NB4 (cell line): ENCODE data around the gene TRABD.

Experiments used
- CTCF ChIP-seq: IDR thresholded peaks from one replicate; pipeline ENCODE4 v1.5.1; 2012; ENCODE audit warnings: low read depth, low read length
- POLR2A ChIP-seq: IDR thresholded peaks from 2 replicates; pipeline ENCODE4 v1.6.1; 2011; ENCODE audit warnings: mild to moderate bottlenecking; ENCODE audit not compliant: insufficient read length; ENCODE audit errors: extremely low read depth
- TF ChIP-seq, protein P1 (sequence below): IDR thresholded peaks from 2 replicates; pipeline ENCODE4 v1.6.1; 2011; ENCODE audit warnings: low read depth, low read length

- TF ChIP-seq CTCF (no peak), POLR2A (no peak)
- TF ChIP-seq, protein P1, sequence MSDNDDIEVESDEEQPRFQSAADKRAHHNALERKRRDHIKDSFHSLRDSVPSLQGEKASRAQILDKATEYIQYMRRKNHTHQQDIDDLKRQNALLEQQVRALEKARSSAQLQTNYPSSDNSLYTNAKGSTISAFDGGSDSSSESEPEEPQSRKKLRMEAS = no peak
These were observed 34.3 kb downstream of the TRABD start for GRCh38 chr22:50219800-50220602.
